ENCODE data around the gene ARL6IP4.

DNA sequence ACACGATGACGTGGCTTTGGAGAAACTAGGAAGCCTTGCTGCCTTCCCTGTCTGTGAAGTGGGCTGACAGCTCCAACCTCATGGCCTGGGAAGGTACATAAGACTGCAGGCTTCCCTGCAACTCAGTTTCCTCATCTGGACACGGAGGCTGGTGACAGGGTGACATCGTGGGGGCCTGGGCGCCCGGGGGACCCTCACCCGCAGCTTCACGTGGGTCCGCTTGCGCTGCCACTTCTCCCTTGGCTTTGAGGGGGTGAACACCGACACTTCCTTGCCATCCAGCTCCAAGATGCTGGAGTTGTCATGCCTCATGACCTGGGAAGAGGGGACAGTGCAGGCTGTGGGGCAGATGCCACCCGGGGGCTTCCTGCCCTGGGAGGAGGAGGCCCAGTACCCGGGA lies 7.6 kb downstream of the ARL6IP4 start:
- TF ChIP-seq EP300 (IDR thresholded peaks at IDR 0.05), result no peak
- TF ChIP-seq POLR2AphosphoS5 (IDR thresholded peaks at IDR 0.05), result no peak
- TF ChIP-seq, protein P1, sequence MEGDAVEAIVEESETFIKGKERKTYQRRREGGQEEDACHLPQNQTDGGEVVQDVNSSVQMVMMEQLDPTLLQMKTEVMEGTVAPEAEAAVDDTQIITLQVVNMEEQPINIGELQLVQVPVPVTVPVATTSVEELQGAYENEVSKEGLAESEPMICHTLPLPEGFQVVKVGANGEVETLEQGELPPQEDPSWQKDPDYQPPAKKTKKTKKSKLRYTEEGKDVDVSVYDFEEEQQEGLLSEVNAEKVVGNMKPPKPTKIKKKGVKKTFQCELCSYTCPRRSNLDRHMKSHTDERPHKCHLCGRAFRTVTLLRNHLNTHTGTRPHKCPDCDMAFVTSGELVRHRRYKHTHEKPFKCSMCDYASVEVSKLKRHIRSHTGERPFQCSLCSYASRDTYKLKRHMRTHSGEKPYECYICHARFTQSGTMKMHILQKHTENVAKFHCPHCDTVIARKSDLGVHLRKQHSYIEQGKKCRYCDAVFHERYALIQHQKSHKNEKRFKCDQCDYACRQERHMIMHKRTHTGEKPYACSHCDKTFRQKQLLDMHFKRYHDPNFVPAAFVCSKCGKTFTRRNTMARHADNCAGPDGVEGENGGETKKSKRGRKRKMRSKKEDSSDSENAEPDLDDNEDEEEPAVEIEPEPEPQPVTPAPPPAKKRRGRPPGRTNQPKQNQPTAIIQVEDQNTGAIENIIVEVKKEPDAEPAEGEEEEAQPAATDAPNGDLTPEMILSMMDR (IDR thresholded peaks at IDR 0.05), result no peak
- TF ChIP-seq POLR2A (IDR thresholded peaks at IDR 0.05), result no peak
